ENCODE measurements around the gene MUC22. TPM values are rescaled to one million over a fixed set of nuclear protein-coding genes. Genes with fewer than 3 reads are reported as not detected.

The MUC22 gene
- total RNA-seq, 2 donors from 2014 or later = 0.17 TPM; not detected in 1

GRCh38 chr6:31055441-31055840 lies 45.2 kb downstream of the MUC22 start:
- no peaks in the 10 kb centered on the region for H3K36me3 ChIP-seq
- no peak for DNase-seq (ENCODE audit: low spot score)
- H3K4me1 ChIP-seq (replicated peaks) = no peaks in the 10 kb centered on the region
- H3K27me3 ChIP-seq (replicated peaks; ENCODE audit: insufficient read depth) = no peaks in the 10 kb centered on the region
- 85% methylated on average over 4 of the region's 4 CpGs for WGBS
- no peak overlapping the region for H3K27ac ChIP-seq
- no peaks in the 10 kb centered on the region for H3K9me3 ChIP-seq
- intact Hi-C loops (cut with DNase I) = no loop called here
- no peak overlapping the region for H3K4me3 ChIP-seq
- TF ChIP-seq POLR2AphosphoS5 (IDR thresholded peaks at IDR 0.05) (no peak), CTCF (IDR thresholded peaks at IDR 0.05) (no peak), POLR2A (IDR thresholded peaks at IDR 0.05) (no peak)

GRCh38 chr6:31057426-31058003 lies 47.2 kb downstream of the MUC22 start:
- H3K4me1 ChIP-seq (replicated peaks) = no peaks in the 10 kb centered on the region
- H3K36me3 ChIP-seq = no peaks in the 10 kb centered on the region
- no peaks in the 10 kb centered on the region for H3K27me3 ChIP-seq (replicated peaks; ENCODE audit: insufficient read depth)
- TF ChIP-seq POLR2A (IDR thresholded peaks at IDR 0.05) (no peak), CTCF (IDR thresholded peaks at IDR 0.05) (no peak), POLR2AphosphoS5 (IDR thresholded peaks at IDR 0.05) (no peak)
- H3K27ac ChIP-seq = no peak overlapping the region
- H3K4me3 ChIP-seq = no peak overlapping the region
- DNase-seq (ENCODE audit: low spot score) = no peak
- intact Hi-C loops (cut with DNase I) = no loop called here
- 48% methylated on average over 4 of the region's 4 CpGs for WGBS
- no peaks in the 10 kb centered on the region for H3K9me3 ChIP-seq

GRCh38 chr6:31058128-31058894 lies 48.0 kb downstream of the MUC22 start:
- no peaks in the 10 kb centered on the region for H3K27me3 ChIP-seq (replicated peaks; ENCODE audit: insufficient read depth)
- no peaks in the 10 kb centered on the region for H3K36me3 ChIP-seq
- H3K9me3 ChIP-seq = no peaks in the 10 kb centered on the region
- H3K4me3 ChIP-seq = no peak overlapping the region
- intact Hi-C loops (cut with DNase I) = no loop called here
- no peaks in the 10 kb centered on the region for H3K4me1 ChIP-seq (replicated peaks)
- no peak overlapping the region for H3K27ac ChIP-seq
- no peak for DNase-seq (ENCODE audit: low spot score)
- TF ChIP-seq POLR2A (IDR thresholded peaks at IDR 0.05) (no peak), CTCF (IDR thresholded peaks at IDR 0.05) (peak in 3 of 4 experiments; percentile 35 to 63 (median 61)), POLR2AphosphoS5 (IDR thresholded peaks at IDR 0.05) (no peak)
- 68% methylated on average over 10 of the region's 10 CpGs for WGBS

GRCh38 chr6:31060145-31060544 lies 49.9 kb downstream of the MUC22 start:
- H3K27me3 ChIP-seq (replicated peaks; ENCODE audit: insufficient read depth) = peaks cover 2% of the 10 kb centered on the region
- H3K9me3 ChIP-seq = no peaks in the 10 kb centered on the region
- intact Hi-C loops (cut with DNase I) = no loop called here
- no peaks in the 10 kb centered on the region for H3K4me1 ChIP-seq (replicated peaks)
- no peak overlapping the region for H3K27ac ChIP-seq
- H3K4me3 ChIP-seq = no peak overlapping the region
- TF ChIP-seq CTCF (IDR thresholded peaks at IDR 0.05) (no peak), POLR2A (IDR thresholded peaks at IDR 0.05) (no peak), POLR2AphosphoS5 (IDR thresholded peaks at IDR 0.05) (no peak)
- 94% methylated on average over 8 of the region's 8 CpGs for WGBS
- H3K36me3 ChIP-seq = no peaks in the 10 kb centered on the region
- no peak for DNase-seq (ENCODE audit: low spot score)
